Fibroblast of lung (primary cell): ENCODE results near the gene USP33. TPM values are rescaled to one million over a fixed set of nuclear protein-coding genes. Genes with fewer than 3 reads are reported as not detected.
"Not testable (repeated sequence)": the region's sequence is repeated elsewhere in the genome, so short reads cannot be mapped to it uniquely, and the experiment has no call there.

Source experiments
- DNase-seq, 2 donors: peaks; one replicate each; pipeline versions ENCODE4 v3.0.0 to v3.0.0-alpha.2; 2010; ENCODE audit warnings: low read depth in 2 of 2
- H2AFZ ChIP-seq: 2 replicates; pipeline ENCODE4 v1.5.1; 2012; ENCODE audit warnings: low read length, control low read depth, inconsistent platforms
- H3K27ac ChIP-seq: 2 replicates; pipeline ENCODE4 v1.5.1; 2011; ENCODE audit warnings: low read length, control low read depth; ENCODE audit not compliant: insufficient read depth
- H3K27me3 ChIP-seq: 2 replicates; pipeline ENCODE4 v1.5.1; 2011; ENCODE audit warnings: mild to moderate bottlenecking, low read length; ENCODE audit not compliant: control insufficient read depth, insufficient read depth
- H3K36me3 ChIP-seq: 2 replicates; pipeline ENCODE4 v1.5.1; 2011; ENCODE audit warnings: low read length; ENCODE audit not compliant: control insufficient read depth, insufficient read depth
- H3K4me1 ChIP-seq: 2 replicates; pipeline ENCODE4 v1.5.1; 2011; ENCODE audit warnings: low read length; ENCODE audit not compliant: control insufficient read depth, insufficient read depth; ENCODE audit errors: extremely low read depth
- H3K4me2 ChIP-seq: 2 replicates; pipeline ENCODE4 v1.5.1; 2011; ENCODE audit warnings: low read length, control low read depth; ENCODE audit not compliant: insufficient read depth; ENCODE audit errors: extremely low read depth
- H3K4me3 ChIP-seq, 4 experiments: fragments of 200-600 bp in 1 of 4; sonication (generic) in 1 of 4; replicated peaks in 1 of 4; 2 replicates each; pipeline ENCODE4 v1.5.1; 2011 to 2016; ENCODE audit warnings: low read length in 4 of 4, low read depth in 3 of 4, mild to moderate bottlenecking in 3 of 4, control low read depth in 2 of 4, inconsistent platforms in 1 of 4, mixed read lengths in 1 of 4; ENCODE audit not compliant: insufficient read depth in 1 of 4; ENCODE audit errors: control extremely low read depth in 1 of 4
- H3K79me2 ChIP-seq: 2 replicates; pipeline ENCODE4 v1.5.1; 2012; ENCODE audit warnings: mild to moderate bottlenecking, low read length, inconsistent platforms; ENCODE audit not compliant: control insufficient read depth, insufficient read depth
- H3K9ac ChIP-seq: 2 replicates; pipeline ENCODE4 v1.5.1; 2011; ENCODE audit warnings: mild to moderate bottlenecking, low read length, control low read depth; ENCODE audit not compliant: insufficient read depth
- H3K9me3 ChIP-seq: 2 replicates; pipeline ENCODE4 v1.5.1; 2012; ENCODE audit warnings: low read depth, low read length; ENCODE audit not compliant: control insufficient read depth, insufficient read depth
- H4K20me1 ChIP-seq: 2 replicates; pipeline ENCODE4 v1.5.1; 2011; ENCODE audit warnings: low read length; ENCODE audit not compliant: control insufficient read depth, insufficient read depth; ENCODE audit errors: extremely low read depth
- CTCF ChIP-seq, 2 donors: IDR thresholded peaks in 1 of 2; conservative IDR thresholded peaks in 1 of 2; 1 replicate in 1 of 2; 2 replicates in 1 of 2; pipeline ENCODE4 v1.5.1; 2011 to 2012; ENCODE audit warnings: low read length in 2 of 2, control low read depth in 1 of 2, inconsistent platforms in 1 of 2, low read depth in 1 of 2, mild to moderate bottlenecking in 1 of 2
- EZH2 ChIP-seq: IDR thresholded peaks from 2 replicates; pipeline ENCODE4 v1.5.1; 2012; ENCODE audit warnings: low read length, control low read depth, mild to moderate bottlenecking; ENCODE audit errors: missing control alignments
- polyA plus RNA-seq, 2 donors: library from polyadenylated mRNA; depleted of rRNA in 1 of 2; stranded (reverse) in 1 of 2; unstranded in 1 of 2; fragments of >200 nt; gene quantifications; 2 replicates each; pipeline ENCODE4 v1.2.1, GENCODE V29; 2011 to 2012; ENCODE audit warnings: missing spikeins in 1 of 2
- total RNA-seq: library from RNA; depleted of rRNA; stranded (reverse); fragments of >200 nt; gene quantifications from 2 replicates; pipeline ENCODE4 v1.2.1, GENCODE V29; 2014

Gene USP33
- total and polyA plus RNA-seq, 2 donors (not counting 1 experiment from before 2014, with no cell fraction given) = 63.7 to 126 TPM

DNA sequence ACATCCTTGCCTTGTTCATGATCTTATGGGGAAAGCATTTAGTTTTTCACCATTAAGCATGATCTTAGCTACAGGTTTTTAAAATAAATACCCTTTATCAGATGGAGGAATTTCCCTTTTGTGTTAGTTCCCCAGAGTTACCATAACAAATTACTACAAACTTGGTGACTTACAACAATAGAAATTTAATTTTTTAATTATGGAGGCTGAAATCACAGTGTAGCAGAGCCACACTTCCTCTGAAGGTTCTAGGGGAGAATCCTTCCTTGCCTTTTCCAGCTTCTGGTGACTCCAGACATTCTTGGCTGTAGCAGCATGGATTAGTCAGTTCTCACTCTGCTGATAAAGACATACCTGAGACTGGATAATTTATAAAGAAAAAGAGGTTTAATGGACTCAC, 38.3 kb upstream of the USP33 start:
- Histone ChIP-seq H3K27ac (no peak overlapping the region), H3K4me3 (no peak overlapping the region), H3K9ac (no peak overlapping the region), H3K27me3 (no peaks in the 10 kb centered on the region), H4K20me1 (no peaks in the 10 kb centered on the region), H2AFZ (no peak overlapping the region), H3K4me1 (no peaks in the 10 kb centered on the region), H3K4me2 (no peak overlapping the region), H3K9me3 (no peaks in the 10 kb centered on the region), H3K79me2 (peaks cover 4% of the 10 kb centered on the region), H3K36me3 (peaks cover 2% of the 10 kb centered on the region)
- peak in 1 of 2 donors; percentile 79 for DNase-seq
- no peak for TF ChIP-seq CTCF (conservative IDR thresholded peaks at IDR 0.05 in 1 of 2, IDR thresholded peaks at IDR 0.05 in 1 of 2; ENCODE audit: low read depth in 1 of 2, low read length in 2 of 2)

GRCh38 chr1:77796695-77797405, 37.2 kb upstream of the USP33 start:
- Histone ChIP-seq H3K9me3 (no peaks in the 10 kb centered on the region), H2AFZ (no peak overlapping the region), H3K9ac (no peak overlapping the region), H3K27me3 (no peaks in the 10 kb centered on the region), H3K27ac (no peak overlapping the region), H3K36me3 (peaks cover 2% of the 10 kb centered on the region), H3K4me2 (no peak overlapping the region), H3K4me3 (no peak overlapping the region), H4K20me1 (no peaks in the 10 kb centered on the region), H3K4me1 (no peaks in the 10 kb centered on the region), H3K79me2 (peaks cover 4% of the 10 kb centered on the region)
- TF ChIP-seq CTCF (conservative IDR thresholded peaks at IDR 0.05 in 1 of 2, IDR thresholded peaks at IDR 0.05 in 1 of 2; ENCODE audit: low read depth in 1 of 2, low read length in 2 of 2) = no peak
- DNase-seq = no peak

- H3K4me2 ChIP-seq = no peak overlapping the region
- H2AFZ ChIP-seq = no peak overlapping the region
- H3K27ac ChIP-seq = no peak overlapping the region
- no peak overlapping the region for H3K9ac ChIP-seq
- H3K4me3 ChIP-seq = no peak overlapping the region
- H3K36me3 ChIP-seq = peaks cover 2% of the 10 kb centered on the region
- peaks cover 2% of the 10 kb centered on the region for H3K79me2 ChIP-seq
- no peak for DNase-seq
- H3K9me3 ChIP-seq = no peaks in the 10 kb centered on the region
- no peaks in the 10 kb centered on the region for H4K20me1 ChIP-seq
- H3K4me1 ChIP-seq = no peaks in the 10 kb centered on the region
- no peaks in the 10 kb centered on the region for H3K27me3 ChIP-seq
- TF ChIP-seq CTCF (conservative IDR thresholded peaks at IDR 0.05 in 1 of 2, IDR thresholded peaks at IDR 0.05 in 1 of 2; ENCODE audit: low read depth in 1 of 2, low read length in 2 of 2) (no peak), EZH2 (no peak)
Observed at GRCh38 chr1:77794550-77794949, 34.9 kb upstream of the USP33 start.

DNA sequence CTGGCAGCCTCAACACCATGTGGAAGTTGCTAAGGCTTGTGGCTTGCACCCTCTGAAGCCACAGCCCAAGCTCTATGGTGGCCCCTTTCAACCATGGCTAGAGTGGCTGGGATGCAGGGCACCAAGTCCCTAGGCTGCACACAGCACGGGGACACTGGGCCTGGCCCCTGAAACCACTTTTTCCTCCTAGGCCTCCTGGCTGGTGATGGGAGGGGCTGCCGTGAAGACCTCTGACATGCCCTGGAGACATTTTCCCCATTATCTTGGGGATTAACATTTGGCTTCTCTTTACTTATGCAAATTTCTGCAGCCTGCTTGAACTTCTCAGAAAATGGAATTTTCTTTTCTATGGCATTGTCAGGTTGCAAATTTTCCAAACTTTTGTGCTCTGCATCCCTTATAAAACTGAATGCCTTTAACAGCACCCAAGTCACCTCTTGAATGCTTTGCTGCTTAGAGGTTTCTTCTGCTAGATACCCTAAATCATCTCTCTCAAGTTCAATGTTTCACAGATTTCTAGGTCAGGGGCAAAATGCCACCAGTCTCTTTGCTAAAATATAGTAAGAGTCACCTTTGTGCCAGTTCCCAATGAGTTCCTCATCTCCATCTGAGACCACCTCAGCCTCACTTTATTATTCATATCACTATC, 26.6 kb upstream of the USP33 start:
- H3K27ac ChIP-seq, H4K20me1 ChIP-seq, H3K4me3 ChIP-seq, H3K9me3 ChIP-seq, H3K36me3 ChIP-seq, DNase-seq, H3K4me2 ChIP-seq, H3K9ac ChIP-seq, H2AFZ ChIP-seq, H3K4me1 ChIP-seq, H3K27me3 ChIP-seq: not testable (repeated sequence)
- peaks cover 16% of the 10 kb centered on the region for H3K79me2 ChIP-seq
